Measurements from ENCODE around the gene HECW1.
"Not testable (repeated sequence)": the region's sequence is repeated elsewhere in the genome, so short reads cannot be mapped to it uniquely, and the experiment has no call there.

Gene HECW1

DNA sequence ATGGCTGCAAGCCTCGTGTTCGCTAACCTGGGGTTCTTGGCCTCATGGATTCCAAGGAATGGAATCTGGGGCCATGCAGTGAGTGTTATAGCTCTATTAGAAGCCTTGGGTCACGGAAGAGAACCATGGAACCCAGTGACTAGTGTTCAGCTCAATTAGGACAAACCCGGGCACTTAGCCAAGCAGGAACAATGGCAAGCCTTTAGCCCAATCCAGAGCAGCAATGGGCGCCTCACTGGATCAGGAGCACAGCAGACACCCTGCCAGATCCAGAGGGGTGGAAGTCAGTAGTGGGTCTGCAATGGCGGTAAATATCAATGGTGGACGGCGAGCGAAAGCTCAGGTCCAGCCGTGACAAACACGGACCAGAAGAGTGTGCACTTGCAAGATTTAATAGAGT lies 98.1 kb downstream of the HECW1 start:
- not testable (repeated sequence) for DNase-seq (ENCODE audit: low spot score)

DNA sequence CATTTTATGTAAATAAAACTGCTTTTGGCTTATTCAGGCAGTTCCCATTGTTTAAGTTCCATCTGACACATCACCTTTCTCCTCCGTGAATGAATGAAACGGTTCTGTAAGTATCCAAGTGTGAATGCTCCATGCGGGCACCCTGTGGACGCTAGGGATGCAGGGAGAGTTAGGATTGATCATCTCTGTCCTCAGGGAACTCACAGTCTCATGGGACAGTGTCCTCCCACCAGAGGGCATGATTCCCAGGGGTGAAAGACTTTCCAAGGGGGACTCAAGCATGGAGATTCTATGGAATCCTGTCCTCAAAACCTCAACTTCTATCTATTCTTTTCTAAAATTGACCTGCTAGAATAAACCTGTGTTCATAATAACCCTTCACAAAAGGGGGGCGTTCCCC lies 98.8 kb downstream of the HECW1 start:
- no peak for DNase-seq (ENCODE audit: low spot score)

DNA sequence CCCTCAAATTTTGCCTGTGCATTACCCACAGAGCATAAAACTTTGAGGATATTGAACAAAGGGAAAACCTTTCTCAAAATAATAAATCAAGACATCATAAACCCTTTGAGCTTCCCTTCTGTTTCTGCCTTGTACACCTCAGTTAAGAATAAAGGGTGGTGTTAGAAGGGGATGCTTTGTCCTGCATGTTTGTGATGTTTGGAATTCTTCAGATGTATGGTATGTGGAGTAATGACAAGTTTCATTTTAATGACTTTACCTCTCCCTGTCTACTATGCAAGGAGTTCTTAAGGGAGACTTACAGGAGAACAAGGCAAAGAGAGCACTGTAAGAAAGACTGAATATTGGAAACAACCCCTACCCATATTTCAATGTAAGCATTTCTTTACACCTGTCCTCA lies 99.2 kb downstream of the HECW1 start:
- DNase-seq (ENCODE audit: low spot score), result no peak

DNA sequence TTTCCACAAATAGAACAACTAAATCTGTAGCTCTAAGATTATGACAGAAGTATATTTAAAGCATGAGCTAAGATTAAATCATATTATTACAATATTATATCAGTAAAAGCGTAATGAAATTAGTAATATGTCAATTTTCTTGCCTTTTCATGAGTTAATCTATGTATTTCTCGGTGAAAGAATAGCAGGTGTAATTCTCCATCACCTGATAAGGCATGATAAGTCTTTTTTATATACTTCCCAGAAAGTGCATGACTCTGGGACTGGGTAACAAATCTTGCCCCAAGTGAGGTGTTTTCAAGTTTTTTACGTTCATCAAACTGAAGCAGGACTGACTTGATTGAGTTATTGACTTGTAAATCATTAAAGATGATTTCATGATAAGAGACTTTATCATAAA lies 100.5 kb downstream of the HECW1 start:
- no peak for DNase-seq (ENCODE audit: low spot score)

DNA sequence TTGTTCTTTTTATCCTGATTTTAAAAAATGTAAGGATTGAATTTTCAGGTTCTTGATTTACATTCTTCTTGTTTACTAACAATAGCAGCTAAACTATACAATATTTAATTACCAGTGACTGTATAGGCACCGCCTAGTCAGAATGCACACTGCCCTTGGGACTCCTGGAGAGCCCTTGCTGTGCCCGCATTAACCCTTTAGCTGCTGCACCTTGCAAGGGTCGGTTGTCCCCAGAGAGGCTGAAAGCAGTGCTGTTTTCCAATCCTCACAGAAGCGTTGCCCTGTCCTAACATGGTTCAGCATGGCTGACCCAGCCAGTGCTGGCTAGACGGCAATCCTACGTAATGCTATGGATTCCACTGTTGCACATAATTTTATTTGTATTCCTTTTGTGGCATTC lies 102.6 kb downstream of the HECW1 start:
- DNase-seq (ENCODE audit: low spot score), result no peak

DNA sequence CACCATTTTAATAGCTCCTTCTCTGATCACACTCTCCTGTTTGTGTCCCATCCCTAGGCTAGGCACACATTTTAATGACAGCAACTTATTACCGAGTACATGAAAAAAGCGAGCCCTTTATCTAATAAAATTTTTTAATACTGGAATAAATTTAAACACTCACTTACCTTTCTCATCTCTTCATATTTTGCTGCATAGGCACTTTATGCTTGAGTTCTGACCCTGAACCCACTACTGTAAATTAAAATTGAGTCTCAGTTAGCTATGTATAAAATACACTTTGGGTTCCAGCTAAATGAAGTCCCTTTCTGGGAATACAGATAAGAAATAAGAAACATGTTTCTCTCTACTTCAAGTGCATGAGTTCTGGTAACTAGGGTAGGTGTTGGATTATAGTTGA lies 104.6 kb downstream of the HECW1 start:
- no peak for DNase-seq (ENCODE audit: low spot score)

- DNase-seq (ENCODE audit: low spot score), result not testable (repeated sequence)
Observed at GRCh38 chr7:43218901-43219300, 106.5 kb downstream of the HECW1 start.

DNA sequence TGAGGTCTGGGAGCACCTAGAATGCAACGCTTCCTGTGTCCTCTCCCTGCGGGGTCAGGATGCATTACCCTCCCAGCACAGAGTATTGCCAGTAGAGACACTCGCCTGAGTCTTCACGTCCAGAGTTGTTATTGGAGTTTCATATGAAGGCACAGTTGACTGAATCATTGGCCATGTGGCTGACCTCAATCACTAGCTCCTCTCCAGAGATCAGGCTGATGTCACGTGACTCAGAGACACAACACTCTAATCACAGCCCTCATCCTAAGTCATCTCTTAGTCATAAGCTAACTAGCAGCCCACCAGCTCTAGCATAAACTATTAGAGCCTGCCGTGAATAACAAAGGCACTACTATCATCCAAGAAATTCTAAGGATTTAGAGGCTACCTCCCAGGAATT lies 107.8 kb downstream of the HECW1 start:
- DNase-seq (ENCODE audit: low spot score), result no peak

GRCh38 chr7:43220742-43221141 lies 108.3 kb downstream of the HECW1 start:
- no peak for DNase-seq (ENCODE audit: low spot score)

DNA sequence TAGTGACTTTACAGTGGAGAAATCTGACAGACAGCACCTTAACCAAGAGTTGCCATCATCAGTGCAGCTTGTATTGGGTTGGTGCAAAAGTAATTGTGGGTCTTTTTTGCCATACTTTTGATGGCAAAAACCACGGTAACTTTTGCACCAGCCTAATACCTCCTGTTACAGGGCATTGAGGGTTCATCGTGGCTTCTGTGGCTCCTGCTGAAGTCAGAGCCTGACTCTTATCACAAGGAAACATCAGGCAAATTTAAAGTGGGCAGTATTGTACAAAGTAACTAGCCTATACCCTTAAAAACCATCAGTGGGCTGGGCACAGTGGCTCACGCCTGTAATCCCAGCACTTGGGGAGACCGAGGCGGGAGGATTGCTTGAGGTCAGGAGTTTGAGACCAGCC lies 117.4 kb downstream of the HECW1 start:
- no peak for DNase-seq (ENCODE audit: low spot score)

GRCh38 chr7:43232366-43232765 lies 119.9 kb downstream of the HECW1 start:
- no peak for DNase-seq (ENCODE audit: low spot score)

- no peak for DNase-seq (ENCODE audit: low spot score)
Observed at GRCh38 chr7:43234073-43234472, 121.6 kb downstream of the HECW1 start.

DNA sequence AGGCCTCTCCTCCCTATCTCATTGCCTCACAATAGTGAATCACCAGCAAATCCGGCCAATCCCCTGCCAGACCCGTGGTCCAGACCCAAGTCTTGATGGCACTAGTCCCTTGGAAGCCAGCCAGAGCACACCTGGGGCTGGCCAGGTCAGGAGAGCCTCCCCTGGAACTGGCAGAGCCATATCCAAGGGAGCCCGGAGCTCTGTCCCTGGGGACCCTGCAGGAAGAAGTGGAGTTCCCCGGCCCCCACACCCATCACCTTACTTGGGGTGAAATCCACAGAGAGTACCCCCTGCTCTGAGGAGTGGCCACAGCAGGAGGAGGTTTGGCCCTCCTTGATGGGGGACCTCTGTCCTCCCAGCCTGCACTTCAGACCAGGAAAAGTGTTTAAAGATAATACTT lies 122.5 kb downstream of the HECW1 start:
- DNase-seq (ENCODE audit: low spot score), result no peak

GRCh38 chr7:43240565-43240964 lies 128.1 kb downstream of the HECW1 start:
- DNase-seq (ENCODE audit: low spot score), result no peak

DNA sequence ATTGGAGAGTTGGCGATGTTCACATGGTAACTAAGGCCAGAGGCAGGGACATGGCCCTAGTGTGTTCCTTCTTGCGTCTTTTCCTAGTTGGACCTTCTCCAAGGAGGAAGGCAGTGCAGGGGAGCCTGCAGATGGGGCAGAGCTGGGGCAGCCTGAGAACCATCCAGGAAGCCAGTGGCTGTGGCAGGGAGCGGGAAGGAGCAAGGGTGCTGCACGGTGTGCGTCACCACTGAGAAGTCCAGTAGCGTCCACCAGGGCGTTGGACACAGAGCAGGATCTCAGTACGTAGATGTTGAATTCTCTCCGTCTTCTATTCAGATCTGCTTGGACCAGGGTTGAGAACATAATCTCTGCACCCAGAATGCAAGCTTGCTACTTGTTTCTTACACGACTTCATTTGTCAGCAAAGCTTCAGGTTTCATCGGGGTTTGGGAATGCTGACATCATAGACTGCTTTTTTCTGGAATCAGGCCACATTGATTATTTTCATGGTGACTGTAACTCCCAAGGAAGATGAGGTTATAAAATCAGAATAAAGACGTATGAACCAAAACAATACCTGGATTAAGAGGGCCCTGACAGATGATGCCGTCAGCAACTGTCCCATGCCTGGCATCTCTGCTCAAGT lies 130.3 kb downstream of the HECW1 start:
- no peak for DNase-seq (ENCODE audit: low spot score)

DNA sequence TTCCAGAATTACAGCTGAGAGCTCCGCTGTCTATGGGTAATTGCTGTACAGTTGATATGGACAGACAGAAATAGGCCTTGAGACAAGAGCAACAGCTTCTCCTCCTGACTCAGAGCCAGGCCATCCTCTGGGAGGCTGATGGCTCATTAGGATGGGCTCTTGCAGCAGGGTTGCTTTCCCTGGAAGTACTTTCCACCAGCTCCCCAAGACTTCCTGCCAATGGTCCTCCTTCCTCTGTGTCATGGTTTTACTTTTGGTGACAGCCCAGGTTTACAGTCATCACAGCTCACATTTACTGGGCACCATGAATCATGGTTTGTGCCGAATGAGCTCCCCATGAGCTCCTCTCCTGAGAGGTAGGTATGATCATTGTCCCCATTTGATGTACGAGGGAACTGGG lies 131.8 kb downstream of the HECW1 start:
- DNase-seq (ENCODE audit: low spot score), result no peak

DNA sequence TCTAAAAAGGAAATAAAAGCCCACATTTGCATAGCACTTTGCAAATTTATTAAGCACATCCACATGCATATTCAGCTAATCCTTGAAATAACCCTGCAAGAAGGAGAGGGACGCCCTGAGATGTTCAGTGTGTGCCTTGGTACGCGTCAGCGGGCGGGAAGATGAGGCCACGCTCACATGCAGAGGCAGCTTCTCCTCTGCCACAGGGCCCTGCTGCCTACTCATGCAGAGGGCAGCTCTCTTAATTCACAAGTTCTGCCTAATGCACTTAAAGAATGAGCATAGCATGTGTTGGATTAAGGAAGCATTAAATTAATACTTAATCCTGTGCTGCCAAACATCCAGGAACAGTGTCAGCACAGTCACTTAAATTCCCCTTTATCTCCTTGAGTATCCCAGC lies 132.3 kb downstream of the HECW1 start:
- DNase-seq (ENCODE audit: low spot score), result peak; percentile 42

DNA sequence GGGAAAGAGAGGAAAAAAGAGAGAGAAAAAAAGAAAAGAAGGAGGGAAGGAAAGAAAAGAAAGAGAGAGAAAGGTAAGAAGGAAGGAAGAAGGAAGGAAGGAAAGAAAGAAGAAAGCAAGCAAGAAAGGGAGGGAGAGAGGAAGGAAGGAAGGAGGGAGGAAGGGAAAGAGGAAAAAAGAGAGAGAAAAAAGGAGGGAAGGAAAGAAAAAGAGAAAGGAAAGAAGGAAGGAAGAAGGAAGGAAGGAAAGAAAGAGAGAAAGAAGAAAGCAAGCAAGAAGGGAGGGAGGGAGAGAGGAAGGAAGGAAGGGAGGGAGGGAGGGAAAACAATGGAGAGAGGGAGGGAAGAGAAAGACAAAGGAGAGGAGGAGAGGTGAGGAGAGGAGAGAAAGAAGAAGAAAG lies 135.3 kb downstream of the HECW1 start:
- no peak for DNase-seq (ENCODE audit: low spot score)

DNA sequence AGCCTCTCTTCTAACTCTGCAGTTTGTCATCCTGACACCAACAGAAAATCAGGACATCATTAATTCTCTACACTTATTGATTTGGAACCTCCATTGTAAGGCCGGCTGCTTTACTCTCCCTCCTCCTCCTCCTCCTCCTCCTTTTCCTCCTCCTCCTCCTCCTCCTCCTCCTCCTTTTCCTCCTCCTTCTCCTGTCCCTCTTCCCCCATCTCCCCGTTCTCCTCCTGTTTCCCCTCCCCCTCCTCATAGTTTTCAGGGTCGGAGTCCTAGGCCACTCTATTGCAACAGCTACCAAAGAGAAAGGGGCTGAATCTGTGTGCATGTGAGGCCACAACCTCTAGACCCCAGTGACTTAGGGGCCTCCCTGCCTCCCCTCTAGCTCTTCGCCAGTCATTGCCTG lies 136.1 kb downstream of the HECW1 start:
- DNase-seq (ENCODE audit: low spot score), result no peak

DNA sequence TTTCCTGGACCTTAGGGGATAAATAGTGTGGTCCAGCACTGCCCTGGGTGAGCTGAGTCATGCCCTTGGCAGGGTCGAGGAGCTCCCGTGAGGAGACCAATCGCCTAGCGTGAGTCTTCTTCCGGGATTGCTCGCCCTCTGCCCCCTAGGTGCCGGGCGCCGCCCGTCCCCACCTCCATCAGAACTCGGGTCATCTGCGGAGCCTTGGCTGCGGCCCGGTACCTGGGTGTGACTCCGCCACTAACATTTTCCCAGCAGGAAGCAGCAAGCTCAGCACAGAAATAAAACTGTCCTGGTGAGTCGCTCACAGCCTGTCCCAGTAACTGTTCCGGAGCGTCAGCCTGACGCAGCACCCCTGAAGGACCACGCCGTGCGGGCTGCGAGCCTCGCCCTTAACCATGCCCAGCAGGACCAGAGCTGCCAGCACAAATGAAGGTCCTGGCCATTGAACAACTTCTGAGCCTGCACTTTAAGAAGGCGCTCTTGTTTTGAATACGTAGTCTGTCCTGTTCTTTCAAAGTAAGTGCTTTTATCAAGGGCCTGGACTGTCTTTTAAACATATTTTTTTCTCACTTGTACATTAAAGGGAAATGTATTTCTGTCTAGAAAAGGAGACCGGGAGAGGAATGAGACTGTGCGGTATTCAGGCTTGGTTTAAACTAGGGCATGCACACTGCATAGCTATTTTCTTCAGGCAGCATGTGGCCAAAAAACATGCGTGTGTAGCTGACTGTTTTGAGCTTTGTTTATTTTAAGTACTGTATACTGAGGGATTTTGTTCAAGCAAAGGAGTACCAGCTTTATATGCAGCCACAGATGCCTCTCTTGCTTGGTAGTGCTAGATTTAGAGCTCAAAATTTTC lies 136.7 kb downstream of the HECW1 start:
- no peak for DNase-seq (ENCODE audit: low spot score)

DNA sequence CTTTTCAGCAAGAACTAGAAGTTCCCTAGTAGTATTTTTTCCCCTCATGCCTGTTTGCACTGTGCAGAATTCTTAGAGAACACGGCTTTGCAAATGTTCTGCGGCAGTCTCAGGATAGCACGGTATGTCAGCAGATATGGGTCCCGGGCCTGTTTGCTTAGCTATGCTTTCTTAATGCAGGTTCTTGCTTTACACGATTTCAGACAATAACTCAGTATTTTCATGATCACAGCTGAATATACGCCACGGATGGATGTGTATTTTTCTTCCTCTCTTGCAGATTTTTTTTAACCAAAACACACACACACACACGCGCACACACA lies 137.3 kb downstream of the HECW1 start:
- DNase-seq (ENCODE audit: low spot score), result no peak

- DNase-seq (ENCODE audit: low spot score), result peak; percentile 57
Observed at GRCh38 chr7:43260980-43261878, 148.8 kb downstream of the HECW1 start.

GRCh38 chr7:43265139-43265538 lies 152.7 kb downstream of the HECW1 start:
- DNase-seq (ENCODE audit: low spot score), result no peak

Measured in putamen (tissue), 1 donor.